ENCODE data around the gene TEX19.
"Not testable (repeated sequence)": the region's sequence is repeated elsewhere in the genome, so short reads cannot be mapped to it uniquely, and the experiment has no call there.

The TEX19 gene

GRCh38 chr17:82377924-82378740 lies 19.1 kb downstream of the TEX19 start:
- no peak for FAIRE-seq

DNA sequence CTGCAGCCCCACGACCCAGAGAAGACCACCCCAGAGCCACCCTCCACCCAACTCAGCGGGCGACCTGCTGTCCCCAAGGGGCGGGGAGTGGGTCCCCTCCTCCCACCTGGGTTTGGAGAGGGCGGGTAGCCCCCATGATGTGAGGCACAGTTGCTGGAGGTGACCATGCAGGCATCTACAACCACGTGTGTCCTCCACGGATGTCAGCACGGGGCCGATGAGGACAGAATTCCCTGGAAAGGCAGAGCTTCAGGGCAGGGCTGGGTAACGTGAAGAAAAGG lies 19.6 kb downstream of the TEX19 start:
- no peak for FAIRE-seq

DNA sequence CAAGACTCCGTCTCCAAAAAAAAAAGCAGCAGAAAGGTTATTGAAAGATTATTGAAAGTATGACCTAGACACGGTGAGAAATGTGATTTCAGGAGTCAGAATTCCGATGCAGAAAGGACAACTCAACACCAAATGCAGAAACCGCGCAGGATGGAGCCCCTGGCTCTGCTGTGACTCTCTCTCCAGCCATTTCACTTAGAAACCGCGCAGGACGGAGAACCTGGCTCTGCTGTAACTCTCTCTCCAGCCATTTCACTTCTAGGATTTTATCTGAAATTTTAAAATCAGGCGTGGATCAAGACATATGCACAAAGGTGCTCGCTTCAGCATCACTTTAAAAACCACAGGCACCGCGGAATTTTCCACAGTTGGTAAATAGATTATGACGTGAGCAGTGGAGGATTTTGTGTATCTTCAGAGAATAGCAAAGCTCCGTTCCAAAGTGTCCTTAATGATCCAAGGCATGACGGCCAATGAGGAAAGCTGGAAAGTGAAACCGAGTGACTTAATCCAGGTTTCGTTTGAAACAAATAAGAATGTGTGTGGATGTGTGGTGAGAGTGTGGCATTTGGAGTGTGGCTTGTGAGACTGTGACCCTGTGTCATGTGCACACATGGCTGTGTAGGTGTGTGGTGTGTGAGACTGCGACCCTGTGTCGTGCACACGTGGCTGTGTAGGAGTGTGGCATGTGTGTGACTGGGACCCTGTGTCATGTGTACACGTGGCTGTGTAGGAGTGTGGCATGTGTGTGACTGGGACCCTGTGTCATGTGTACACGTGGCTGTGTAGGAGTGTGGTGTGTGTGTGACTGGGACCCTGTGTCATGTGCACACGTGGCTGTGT lies 22.0 kb downstream of the TEX19 start:
- no peak for FAIRE-seq

GRCh38 chr17:82381703-82382009 lies 22.6 kb downstream of the TEX19 start:
- FAIRE-seq: not testable (repeated sequence)

DNA sequence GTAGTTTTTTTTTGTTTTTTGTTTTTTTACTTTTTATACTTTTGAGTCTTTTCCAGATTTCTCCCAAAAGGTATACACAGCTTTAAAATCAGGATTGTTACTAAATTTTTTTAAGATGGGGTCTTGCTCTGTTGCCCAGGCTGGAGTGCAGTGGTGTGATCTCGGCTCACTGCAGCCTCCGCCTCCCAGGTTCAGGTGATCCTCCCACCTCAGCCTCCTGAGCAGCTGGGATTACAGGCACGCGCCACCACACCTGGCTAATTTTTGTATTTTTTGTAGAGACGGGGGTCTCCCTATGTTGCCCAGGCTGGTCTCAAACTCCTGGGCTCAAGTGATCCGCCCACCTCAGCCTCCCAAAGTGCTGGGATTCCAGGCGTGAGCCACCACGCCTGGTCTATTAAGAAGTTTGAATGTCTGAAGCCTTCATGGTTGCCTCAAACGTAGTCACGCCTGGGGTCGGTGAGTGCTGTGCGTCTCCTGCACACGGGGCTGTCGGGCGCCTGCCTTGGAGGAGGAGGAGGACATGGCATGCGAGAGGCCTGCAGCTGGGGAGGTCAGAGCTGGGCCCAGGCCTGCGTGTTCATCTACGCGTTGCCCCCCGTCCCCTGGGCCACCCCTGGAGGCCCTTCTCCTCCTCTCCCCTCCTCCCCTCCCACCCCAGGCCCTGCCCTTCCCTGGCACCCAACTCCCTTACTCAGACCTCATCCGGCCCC lies 23.3 kb downstream of the TEX19 start:
- FAIRE-seq: not testable (repeated sequence)

DNA sequence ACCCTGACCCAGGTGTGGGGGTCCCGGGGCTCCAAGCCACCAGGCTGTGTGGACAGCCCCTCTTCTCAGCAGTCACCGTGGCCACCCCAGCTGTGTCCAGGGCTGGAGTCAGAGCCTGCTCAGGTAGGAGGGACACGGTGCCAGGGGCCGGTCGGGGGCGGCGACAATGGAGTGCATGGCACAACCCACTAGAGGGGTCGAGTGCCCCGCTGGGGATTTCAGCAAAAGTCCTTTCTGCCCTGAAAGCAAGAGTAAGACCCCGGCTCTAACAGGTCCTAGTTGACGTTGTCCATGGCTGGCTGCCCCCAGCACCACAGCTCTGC lies 23.8 kb downstream of the TEX19 start:
- FAIRE-seq: no peak

GRCh38 chr17:82383411-82383810 lies 24.4 kb downstream of the TEX19 start:
- FAIRE-seq: no peak

DNA sequence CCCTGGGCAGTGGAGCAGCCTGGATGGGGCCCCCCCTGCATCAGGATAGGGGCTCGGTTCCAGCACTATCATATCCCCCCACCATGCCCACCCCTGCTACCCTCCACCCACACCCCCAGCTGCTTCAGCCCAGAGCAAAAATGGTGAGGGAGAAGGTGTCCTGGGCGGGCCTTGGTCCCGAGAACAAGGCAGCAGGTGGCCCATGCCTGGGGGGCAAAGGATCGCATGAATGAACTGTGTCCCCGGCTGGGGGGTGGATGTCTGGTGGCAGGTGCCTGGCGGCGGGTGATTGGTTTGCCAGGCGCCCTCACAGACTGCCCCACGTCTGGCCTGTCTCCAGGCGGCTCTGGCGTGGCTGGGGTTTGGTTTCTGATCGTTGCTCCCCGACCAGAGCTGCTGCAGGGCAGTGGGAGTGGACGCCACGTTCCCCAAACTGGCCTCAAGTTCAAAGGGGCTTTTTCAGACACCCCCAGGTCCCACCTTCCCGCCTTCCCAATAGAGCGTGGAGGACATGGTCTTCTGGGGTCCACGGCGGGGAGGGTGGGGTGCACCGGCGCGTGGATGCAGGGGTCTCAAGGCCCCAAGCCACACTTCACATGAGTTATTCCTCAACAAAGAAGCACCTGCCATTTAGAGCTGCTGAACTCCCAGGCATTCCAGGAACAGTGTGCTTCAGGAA lies 25.1 kb downstream of the TEX19 start:
- no peak for FAIRE-seq

DNA sequence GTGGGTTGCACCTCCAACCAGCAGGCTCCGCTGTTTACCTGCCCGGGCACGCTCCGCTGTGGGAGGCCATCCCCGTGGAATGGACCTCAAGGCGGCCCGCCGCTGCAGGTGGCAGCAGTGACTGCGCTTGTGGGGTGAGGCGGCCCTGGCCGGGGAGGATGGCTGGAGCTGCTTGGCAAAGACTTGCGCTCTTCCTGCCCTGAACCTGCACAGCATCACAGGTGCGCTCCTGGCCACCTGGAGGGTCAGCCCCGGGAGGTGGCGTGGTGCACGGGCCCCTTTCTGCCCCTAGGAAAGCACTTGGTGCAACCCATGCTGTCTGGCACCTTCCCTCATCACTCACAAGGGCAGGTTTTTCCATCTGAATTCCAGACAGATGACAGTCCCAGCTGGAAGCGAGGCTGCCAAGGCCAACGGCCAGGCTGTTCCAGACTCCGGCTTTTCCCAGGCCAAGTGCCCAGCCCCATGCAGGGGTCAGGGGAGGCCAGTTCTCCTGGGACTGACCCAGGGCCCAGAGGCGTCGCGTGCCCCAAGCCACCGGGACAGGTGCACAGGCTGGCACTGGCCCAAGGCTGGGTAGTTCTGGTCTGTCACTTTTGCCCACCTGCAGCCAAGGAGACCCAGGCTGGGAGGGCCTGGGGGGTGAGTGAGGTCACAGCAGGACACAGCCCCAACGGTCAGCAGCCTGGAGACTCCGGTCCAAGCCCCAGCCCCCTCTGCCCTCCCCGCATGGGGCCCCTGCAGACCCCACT lies 25.9 kb downstream of the TEX19 start:
- FAIRE-seq: no peak

GRCh38 chr17:82385559-82386254 lies 26.7 kb downstream of the TEX19 start:
- FAIRE-seq: no peak

DNA sequence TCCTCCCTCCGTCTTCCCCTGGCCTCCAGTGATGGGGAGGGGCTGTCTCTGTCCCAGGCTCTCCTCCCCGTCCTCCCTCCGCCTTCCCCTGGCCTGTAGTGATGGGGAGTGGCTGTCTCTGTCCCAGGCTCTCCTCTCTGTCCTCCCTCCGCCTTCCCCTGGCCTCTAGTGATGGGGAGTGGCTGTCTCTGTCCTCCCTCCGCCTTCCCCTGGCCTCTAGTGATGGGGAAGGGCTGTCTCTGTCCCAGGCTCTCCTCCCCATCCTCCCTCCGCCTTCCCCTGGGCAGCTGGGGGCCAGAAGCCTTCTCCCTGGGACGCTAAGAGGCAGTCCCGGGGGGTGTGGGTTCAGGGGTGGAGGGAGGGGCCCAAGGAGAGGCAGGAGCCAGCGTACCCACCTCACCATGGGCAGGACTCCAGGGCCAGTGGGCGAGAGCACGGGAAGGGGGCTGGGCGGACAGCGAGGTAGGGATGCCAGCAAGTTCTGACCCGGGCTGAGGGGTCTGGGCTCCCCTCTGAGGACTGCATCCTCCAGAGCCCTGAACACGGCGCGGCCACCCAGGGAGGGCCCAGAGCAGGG lies 27.3 kb downstream of the TEX19 start:
- no peak for FAIRE-seq

DNA sequence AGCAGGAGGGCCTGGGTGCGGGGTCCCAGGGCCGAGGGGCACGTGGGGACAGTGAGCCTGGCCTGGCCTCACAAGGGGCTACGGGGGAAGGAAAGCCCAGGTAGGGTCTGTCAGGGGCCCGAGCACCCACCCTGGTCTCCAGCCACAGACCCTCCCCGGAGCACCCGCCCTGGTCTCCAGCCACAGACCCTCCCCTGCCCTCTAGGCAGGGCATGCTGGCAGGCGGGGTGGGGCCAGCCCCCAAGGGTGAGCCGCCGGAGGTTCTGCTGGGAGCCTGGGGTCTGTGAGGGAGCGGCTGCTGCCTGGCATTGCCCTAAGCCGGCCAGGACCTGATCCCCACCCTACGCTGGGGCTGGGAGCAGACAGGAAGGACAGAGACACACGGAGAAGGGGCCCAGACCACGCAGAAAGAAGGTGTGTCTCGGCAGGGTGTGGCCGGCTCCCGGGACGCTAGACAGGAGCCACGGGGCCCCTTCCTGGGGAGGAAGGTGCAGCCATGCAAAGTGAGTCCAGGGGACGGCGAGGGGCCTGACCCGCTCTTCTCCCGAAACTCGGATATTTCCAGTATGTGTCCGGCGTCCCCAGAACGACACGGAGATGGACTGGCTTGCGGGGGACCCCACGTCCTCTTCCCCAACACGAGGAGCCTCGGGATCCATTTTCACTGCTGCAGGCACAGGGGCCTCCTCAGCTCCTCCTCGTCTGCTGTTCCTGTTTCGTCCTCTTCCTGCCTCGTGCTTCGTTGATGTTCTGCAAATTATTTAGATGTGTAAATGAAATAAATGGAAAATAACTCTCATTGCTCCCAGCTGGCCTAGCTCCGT lies 28.0 kb downstream of the TEX19 start:
- no peak for FAIRE-seq

DNA sequence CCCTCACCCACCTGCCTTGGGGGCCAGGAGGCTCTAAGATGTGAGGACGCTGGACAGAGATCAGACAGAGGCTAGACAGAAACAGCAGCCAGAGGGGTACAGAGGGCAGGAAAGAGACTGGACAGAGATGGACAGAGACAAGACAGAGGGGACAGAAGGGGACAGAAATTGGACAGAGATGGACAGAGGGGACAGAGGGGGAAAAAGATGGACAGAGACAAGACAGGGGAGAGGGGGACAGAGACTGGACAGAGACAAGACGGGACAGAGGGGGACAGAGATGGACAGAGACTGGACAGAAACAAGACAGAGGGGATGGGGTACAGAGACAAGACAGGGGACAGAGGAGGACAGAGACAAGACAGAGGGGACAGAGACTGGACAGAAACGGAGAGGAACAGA lies 28.7 kb downstream of the TEX19 start:
- no peak for FAIRE-seq

DNA sequence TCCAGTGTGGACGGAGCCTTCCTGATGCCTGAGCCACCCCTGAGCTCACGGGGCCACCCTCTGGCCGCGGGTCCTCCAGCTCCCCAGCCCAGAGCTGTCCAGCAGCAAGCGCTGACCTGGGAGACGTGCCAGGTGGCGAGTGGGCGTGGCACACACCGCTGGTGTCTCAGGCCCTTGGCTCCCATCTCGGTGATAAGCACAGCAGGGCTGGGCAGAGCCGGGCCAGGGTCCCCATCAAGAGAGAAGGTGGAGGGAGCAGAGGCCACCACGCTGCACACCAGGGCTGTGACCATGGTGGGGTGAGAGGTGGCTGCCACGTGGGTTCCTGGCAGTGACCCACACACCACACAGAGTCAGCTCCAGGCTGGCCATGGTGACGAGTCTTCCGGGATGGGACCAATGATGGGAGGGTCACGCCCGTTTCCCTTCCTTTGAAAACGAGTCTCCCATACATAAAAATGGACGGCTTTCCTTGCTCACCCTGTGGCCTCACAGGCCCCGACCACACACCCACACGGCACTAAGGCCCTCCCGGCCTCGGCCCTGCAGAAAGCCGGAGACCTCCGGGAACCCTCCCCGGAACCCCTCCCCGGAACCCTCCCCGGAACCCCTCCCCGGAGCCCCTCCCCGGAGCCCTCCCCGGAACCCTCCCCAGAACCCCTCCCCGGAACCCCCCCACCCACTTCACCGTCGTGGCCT lies 29.3 kb downstream of the TEX19 start:
- FAIRE-seq: no peak

GRCh38 chr17:82388922-82389283 lies 29.9 kb downstream of the TEX19 start:
- FAIRE-seq: no peak

DNA sequence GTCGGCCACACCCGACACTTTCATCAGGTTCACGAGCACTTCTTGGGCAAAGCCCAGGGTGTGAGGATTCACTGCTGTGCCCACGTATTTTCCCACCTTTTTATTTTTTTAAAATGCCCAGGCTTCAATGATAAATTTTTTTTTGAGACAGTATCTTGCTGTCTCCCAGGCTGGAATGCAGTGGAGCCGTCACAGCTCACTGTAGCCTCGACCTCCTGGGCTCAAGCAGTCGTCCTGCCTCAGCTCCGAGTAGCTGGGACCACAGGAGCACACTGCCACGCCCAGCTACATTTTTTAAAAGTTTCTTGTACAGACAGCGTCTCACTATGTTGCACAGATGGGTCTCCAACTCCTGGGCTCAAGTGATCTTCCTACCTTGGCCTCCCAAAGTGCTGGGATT lies 30.3 kb downstream of the TEX19 start:
- FAIRE-seq: no peak

DNA sequence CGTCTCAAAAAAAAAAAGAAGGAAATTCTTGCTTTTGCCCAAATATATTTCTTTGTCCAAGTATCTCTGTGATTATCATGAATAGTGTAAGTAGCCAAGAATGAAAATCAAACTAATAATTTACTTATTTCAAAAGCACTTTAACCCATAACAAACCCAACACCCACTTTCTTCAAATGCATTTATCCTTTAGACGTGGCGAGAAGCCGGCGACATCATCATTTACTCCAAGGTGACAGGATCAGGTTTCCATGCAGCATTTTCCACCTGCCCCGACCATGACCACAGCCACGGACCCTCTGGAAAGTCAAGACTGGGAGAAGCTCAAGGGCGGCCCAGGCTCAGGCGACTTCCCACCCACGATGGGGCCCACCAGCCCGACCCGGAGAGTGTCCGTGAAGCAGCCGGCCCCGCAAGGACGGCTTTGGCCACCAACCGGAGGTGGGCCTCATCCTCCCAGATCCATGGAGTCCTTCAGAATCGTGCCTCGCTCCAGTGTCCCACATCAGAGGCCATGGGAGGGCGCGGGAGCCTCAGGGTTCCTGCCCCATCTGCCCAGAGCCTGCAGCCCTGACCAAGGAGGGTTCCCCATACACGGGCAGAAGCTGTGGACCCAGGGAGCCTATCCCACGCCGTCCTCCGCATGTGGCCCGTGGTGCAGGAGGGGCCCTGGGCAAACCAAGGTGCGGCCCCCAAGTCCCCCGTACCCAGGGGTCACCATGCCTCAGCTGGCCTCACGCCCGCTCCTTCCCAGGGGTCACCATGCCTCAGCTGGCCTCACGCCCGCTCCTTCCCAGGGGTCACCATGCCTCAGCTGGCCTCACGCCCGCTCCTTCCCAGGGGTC lies 31.2 kb downstream of the TEX19 start:
- no peak for FAIRE-seq

DNA sequence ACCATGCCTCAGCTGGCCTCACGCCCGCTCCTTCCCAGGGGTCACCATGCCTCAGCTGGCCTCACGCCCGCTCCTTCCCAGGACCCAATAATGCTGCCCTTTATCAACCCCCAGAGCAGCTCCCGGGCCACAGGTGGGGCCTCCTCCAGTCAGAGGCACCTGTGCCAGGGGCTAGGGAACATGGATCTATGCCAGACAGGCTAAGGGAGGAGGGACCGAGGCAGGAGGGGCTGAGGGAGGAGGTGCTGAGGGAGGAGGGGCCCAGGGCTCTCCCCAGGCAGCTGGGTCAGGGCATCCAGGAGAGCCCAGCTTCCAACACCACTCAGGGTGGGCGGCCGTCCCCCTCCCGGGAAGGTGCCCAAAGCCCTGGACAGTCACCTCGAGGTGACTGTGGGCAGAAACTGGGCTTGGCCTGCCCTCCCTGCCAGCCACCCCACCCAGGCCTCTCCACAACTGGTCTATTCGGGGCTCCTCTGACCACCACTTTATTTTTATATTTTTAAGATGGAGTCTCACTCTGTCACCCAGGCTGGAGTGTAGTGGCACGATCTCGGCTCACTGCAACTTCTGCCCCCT lies 31.9 kb downstream of the TEX19 start:
- FAIRE-seq: no peak

- no peak for FAIRE-seq
Measured at GRCh38 chr17:82391496-82392066, 32.5 kb downstream of the TEX19 start.

Measured in G401.6 (cell line).